Spinal cord (tissue), 10 donors: ENCODE data around the gene RHOB. TPM values are rescaled to one million over a fixed set of nuclear protein-coding genes. Genes with fewer than 3 reads are reported as not detected.
A peak's percentile ranks its signal among the peaks of the same experiment; 100 is the strongest.
"Not testable (repeated sequence)": the region's sequence is repeated elsewhere in the genome, so short reads cannot be mapped to it uniquely, and the experiment has no call there.

Experiments
- DNase-seq, 6 donors: peaks; one replicate each; pipeline versions ENCODE4 v3.0.0 to v3.0.0-alpha.2; 2013 to 2015; ENCODE audit warnings: low spot score in 6 of 6, low read depth in 4 of 6
- H3K27ac ChIP-seq: one replicate; pipeline ENCODE4 v1.5.1; 2013; ENCODE audit warnings: low read depth, low read length, control low read depth
- H3K27me3 ChIP-seq: one replicate; pipeline ENCODE4 v1.6.1; 2013; ENCODE audit warnings: low read length; ENCODE audit not compliant: control insufficient read depth, insufficient read depth
- H3K36me3 ChIP-seq: one replicate; pipeline ENCODE4 v1.6.1; 2013; ENCODE audit warnings: low read length; ENCODE audit not compliant: control insufficient read depth, insufficient read depth
- H3K4me1 ChIP-seq: one replicate; pipeline ENCODE4 v1.6.1; 2013; ENCODE audit warnings: low read length; ENCODE audit not compliant: control insufficient read depth, insufficient read depth
- H3K4me3 ChIP-seq: one replicate; pipeline ENCODE4 v1.5.1; 2013; ENCODE audit warnings: low read depth, low read length, control low read depth
- H3K9me3 ChIP-seq: one replicate; pipeline ENCODE4 v1.6.1; 2013; ENCODE audit warnings: low read length; ENCODE audit not compliant: control insufficient read depth, insufficient read depth
- WGBS: methylation state at CpG from one replicate; pipeline ENCODE4 v1.1.5; 2013; ENCODE audit warnings: missing lambda C conversion rate; ENCODE audit not compliant: insufficient coverage; 5-methylcytosine and 5-hydroxymethylcytosine counted together
- polyA plus RNA-seq, 2 donors: library from polyadenylated mRNA; unstranded; fragments of 120-200 nt; gene quantifications; one replicate each; pipeline ENCODE4 v1.2.1, GENCODE V29; 2013; ENCODE audit not compliant: insufficient read length in 2 of 2
- total RNA-seq, 2 donors: library from RNA; depleted of rRNA in 1 of 2; stranded (reverse); fragments of 120-200 nt in 1 of 2; fragments of >200 nt in 1 of 2; gene quantifications; one replicate each; pipeline versions ENCODE4 v1.2.3 to v1.2.4, GENCODE V29; 2013 to 2014
- donor health status: healthy.

The RHOB gene
- total and polyA plus RNA-seq, 4 donors, result 193 to 309 (median 231) TPM

GRCh38 chr2:20487392-20488174 is 40.7 kb downstream of the RHOB start:
- Histone ChIP-seq H3K4me1 (peaks cover 46% of the 10 kb centered on the region), H3K36me3 (no peaks in the 10 kb centered on the region), H3K9me3 (no peaks in the 10 kb centered on the region), H3K27ac (no peak overlapping the region), H3K27me3 (no peaks in the 10 kb centered on the region), H3K4me3 (no peak overlapping the region)
- peak in 1 of 6 donors; percentile 54 for DNase-seq
- WGBS, result 42% methylated on average over 6 of the region's 9 CpGs

GRCh38 chr2:20488201-20488641 is 41.3 kb downstream of the RHOB start:
- Histone ChIP-seq H3K4me3 (no peak overlapping the region), H3K27me3 (no peaks in the 10 kb centered on the region), H3K27ac (no peak overlapping the region), H3K4me1 (peaks cover 42% of the 10 kb centered on the region), H3K9me3 (no peaks in the 10 kb centered on the region), H3K36me3 (no peaks in the 10 kb centered on the region)
- WGBS, result 74% methylated on average over 7 of the region's 9 CpGs
- DNase-seq, result no peak

DNA sequence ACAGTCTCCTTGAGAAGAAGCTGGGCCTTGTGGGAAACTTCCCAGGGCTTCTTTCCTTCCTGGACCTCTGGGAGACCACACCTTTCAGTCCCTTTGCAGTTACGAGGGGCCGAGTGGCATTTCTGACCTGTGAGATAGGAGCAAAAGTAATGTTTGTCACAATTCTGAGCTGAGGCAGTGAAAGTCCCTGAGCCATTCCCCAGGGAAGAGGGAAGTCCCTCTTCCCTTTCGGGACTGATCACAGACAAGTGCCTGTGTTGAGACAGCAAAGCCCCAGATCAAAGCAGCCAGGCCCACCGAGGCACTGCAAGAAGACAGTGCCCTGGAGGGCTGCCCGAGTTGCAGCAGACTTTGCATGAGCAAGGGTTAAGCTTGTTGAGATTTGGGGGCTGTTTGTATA is 41.9 kb downstream of the RHOB start:
- H3K4me1 ChIP-seq, result peaks cover 39% of the 10 kb centered on the region
- no peak for DNase-seq
- no peak overlapping the region for H3K27ac ChIP-seq
- WGBS, result 81% methylated on average over 4 of the region's 5 CpGs
- no peaks in the 10 kb centered on the region for H3K36me3 ChIP-seq
- no peaks in the 10 kb centered on the region for H3K9me3 ChIP-seq
- no peak overlapping the region for H3K4me3 ChIP-seq
- no peaks in the 10 kb centered on the region for H3K27me3 ChIP-seq

DNA sequence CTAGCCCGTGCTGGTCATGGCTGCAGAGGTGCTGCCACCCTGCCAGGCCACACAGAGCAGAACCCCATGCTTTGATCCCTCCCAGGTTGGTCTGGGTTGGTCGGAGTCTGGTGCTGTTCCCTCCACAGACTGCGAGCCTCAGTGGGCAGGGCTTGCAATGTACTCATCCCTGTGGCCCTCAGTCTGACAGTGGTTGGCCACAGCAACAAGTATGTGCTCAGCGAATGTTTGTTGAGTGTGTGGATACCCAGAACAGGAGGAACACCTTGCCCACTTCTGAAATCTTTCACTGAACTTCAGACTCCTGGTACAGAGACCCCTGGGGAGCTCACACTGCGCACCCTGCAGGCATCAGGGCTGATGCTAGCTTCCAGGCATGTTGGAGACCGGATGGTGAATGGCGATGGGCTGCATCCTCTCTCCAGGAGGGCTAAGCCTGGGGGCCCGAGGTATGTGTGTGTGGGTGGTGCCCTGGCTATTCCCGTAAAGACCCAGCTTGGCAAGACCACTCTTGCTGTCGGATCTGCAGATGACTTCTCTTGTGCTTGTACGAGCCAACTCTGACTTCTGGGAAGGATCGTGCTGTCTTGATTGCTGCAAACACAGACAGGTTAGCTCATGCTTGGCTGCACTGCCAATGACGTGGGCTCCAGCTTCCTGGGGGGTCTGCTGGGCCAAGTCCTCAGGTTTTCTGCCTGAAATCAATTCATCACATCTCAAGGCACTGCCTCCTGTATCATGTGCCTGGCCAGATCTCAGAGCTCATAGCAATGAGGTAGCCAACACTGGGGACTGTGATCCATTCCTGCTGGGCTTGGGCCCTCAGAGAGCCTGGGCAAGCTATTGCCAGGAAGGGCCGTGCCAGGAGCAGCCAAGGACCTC is 43.7 kb downstream of the RHOB start:
- Histone ChIP-seq H3K4me3 (no peak overlapping the region), H3K27ac (no peak overlapping the region), H3K27me3 (no peaks in the 10 kb centered on the region), H3K9me3 (no peaks in the 10 kb centered on the region), H3K36me3 (no peaks in the 10 kb centered on the region), H3K4me1 (peaks cover 33% of the 10 kb centered on the region)
- 75% methylated on average over 14 of the region's 14 CpGs for WGBS
- DNase-seq, result peak in 2 of 6 donors; percentile 24 to 59

GRCh38 chr2:20491739-20492531 is 45.1 kb downstream of the RHOB start:
- peaks cover 38% of the 10 kb centered on the region for H3K4me1 ChIP-seq
- DNase-seq, result peak in 1 of 6 donors; percentile 24

GRCh38 chr2:20493095-20493494 is 46.2 kb downstream of the RHOB start:
- H3K4me3 ChIP-seq, H3K27ac ChIP-seq, H3K27me3 ChIP-seq, DNase-seq, H3K9me3 ChIP-seq, H3K36me3 ChIP-seq: not testable (repeated sequence)
- H3K4me1 ChIP-seq, result peaks cover 26% of the 10 kb centered on the region
- 94% methylated on average over 2 of the region's 3 CpGs for WGBS

More at GRCh38 chr2:20491739-20492531, 45.1 kb downstream of the RHOB start:
- 65% methylated on average over 11 of the region's 15 CpGs for WGBS
- Histone ChIP-seq H3K4me3 (no peak overlapping the region), H3K27ac (no peak overlapping the region), H3K27me3 (no peaks in the 10 kb centered on the region), H3K9me3 (no peaks in the 10 kb centered on the region), H3K36me3 (no peaks in the 10 kb centered on the region)

DNA sequence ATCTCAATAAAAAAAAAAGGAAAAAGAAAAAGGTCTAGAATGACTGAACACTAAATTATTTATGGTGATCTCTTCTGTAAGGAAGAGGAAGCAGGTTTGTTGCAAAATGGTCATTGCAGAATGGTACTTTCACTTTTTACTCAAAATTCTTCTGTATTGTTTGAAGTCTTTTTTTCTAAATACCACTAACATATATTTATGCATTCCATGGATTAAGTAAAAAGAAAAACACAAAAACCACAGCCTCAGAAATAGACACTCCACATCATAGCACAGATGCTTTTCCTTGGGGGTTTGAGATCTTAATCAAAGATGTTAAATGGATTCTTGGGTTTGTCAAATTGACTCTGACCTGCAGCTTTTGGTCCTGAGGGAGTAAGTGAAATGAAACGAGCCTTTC is 47.4 kb downstream of the RHOB start:
- H3K9me3 ChIP-seq, result no peaks in the 10 kb centered on the region
- DNase-seq, result no peak
- no peak overlapping the region for H3K4me3 ChIP-seq
- no CpG with 5 or more reads among the region's 1 CpG for WGBS
- H3K4me1 ChIP-seq, result peaks cover 22% of the 10 kb centered on the region
- H3K27ac ChIP-seq, result no peak overlapping the region
- no peaks in the 10 kb centered on the region for H3K36me3 ChIP-seq
- no peaks in the 10 kb centered on the region for H3K27me3 ChIP-seq

DNA sequence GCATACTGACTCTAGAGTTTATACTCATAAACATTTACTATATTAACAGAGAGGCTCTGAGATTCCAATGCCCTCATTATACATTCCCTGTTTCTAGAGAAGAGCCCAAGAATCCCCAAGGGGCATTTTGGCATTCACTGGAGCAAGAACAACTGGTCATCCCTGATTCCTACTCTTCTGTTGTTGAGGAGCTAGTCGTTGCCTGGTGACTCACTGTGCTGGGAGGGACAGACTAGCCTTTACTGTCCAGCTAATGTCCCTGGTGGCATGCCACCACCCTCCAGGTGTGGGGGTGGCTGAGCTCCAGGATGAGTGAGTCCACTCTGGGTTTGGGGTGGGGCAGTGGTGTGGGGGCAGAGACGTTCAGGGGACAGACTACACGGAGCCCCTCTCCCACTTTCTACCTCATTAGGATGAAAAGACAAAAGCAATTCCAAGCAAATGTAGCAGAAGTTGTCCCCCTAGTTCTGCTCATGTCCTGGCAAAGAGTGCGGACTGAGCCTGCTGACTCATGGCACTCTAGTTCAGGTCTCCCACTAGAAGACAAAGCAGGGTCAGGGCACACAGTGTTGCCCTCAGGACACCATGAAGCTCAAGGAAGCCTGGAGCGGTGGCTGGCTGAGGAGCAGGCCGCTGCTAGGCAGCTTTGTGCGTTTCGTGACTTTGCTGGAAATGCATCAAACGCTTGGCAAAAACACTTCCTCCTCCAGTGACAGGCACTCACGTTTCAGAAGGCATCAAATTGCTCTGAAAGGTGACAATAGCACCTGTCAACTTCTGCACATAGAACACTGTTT is 49.4 kb downstream of the RHOB start:
- no peak for DNase-seq
- Histone ChIP-seq H3K27ac (no peak overlapping the region), H3K36me3 (no peaks in the 10 kb centered on the region), H3K4me1 (peaks cover 12% of the 10 kb centered on the region), H3K4me3 (no peak overlapping the region), H3K9me3 (no peaks in the 10 kb centered on the region), H3K27me3 (no peaks in the 10 kb centered on the region)
- 67% methylated on average over 8 of the region's 10 CpGs for WGBS

GRCh38 chr2:20496942-20497341 is 50.1 kb downstream of the RHOB start:
- no peaks in the 10 kb centered on the region for H3K36me3 ChIP-seq
- no peak overlapping the region for H3K27ac ChIP-seq
- 94% methylated on average over 9 of the region's 11 CpGs for WGBS
- no peak overlapping the region for H3K4me3 ChIP-seq
- peaks cover 9% of the 10 kb centered on the region for H3K4me1 ChIP-seq
- no peak for DNase-seq
- no peaks in the 10 kb centered on the region for H3K27me3 ChIP-seq
- H3K9me3 ChIP-seq, result no peaks in the 10 kb centered on the region
